ENCODE results near the gene DNAH2. TPM values are rescaled to one million over a fixed set of nuclear protein-coding genes. Genes with fewer than 3 reads are reported as not detected.

Gene DNAH2
- total RNA-seq, 6 donors from 2014 or later = 0.66 to 34.6 (median 6.0) TPM

DNA sequence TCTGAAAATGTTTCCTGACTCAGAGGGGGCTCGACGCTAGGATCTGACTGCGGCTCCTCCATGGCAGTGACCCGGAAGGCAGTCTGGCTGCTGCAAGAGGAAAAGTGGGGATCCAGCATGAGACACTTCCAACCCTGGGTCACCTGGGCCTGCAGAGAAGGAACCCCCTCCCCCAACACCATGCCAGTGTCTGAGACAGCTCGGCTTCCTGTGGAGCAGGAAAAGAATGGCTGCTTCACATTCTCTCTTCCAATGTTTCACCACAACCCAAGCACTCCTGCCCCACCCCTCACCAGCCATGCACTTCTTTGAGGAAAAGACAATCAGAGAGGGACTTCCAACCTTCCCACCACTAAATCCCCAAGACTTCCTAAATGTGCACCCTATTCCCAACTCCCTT, 41.0 kb upstream of the DNAH2 start:
- TF ChIP-seq, protein P1, sequence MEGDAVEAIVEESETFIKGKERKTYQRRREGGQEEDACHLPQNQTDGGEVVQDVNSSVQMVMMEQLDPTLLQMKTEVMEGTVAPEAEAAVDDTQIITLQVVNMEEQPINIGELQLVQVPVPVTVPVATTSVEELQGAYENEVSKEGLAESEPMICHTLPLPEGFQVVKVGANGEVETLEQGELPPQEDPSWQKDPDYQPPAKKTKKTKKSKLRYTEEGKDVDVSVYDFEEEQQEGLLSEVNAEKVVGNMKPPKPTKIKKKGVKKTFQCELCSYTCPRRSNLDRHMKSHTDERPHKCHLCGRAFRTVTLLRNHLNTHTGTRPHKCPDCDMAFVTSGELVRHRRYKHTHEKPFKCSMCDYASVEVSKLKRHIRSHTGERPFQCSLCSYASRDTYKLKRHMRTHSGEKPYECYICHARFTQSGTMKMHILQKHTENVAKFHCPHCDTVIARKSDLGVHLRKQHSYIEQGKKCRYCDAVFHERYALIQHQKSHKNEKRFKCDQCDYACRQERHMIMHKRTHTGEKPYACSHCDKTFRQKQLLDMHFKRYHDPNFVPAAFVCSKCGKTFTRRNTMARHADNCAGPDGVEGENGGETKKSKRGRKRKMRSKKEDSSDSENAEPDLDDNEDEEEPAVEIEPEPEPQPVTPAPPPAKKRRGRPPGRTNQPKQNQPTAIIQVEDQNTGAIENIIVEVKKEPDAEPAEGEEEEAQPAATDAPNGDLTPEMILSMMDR (IDR thresholded peaks at IDR 0.05) = no peak
- TF ChIP-seq POLR2AphosphoS5 (IDR thresholded peaks at IDR 0.05) = no peak
- TF ChIP-seq POLR2A (IDR thresholded peaks at IDR 0.05) = no peak
- no peak for TF ChIP-seq EP300 (IDR thresholded peaks at IDR 0.05)
- DNase-seq (no peak), ATAC-seq (ENCODE audit: low FRiP score in 2 of 2) (no peak)
- no peaks in the 10 kb centered on the region for H3K27me3 ChIP-seq
- WGBS, 2 donors = 91% methylated on average over 5 of the region's 5 CpGs
- no peak overlapping the region for H3K4me3 ChIP-seq
- H3K27ac ChIP-seq = no peak overlapping the region
- H3K9me3 ChIP-seq = peaks cover 4 to 8% (median 8%) of the 10 kb centered on the region in 4 donors
- peaks cover 0 to 6% (median 0%) of the 10 kb centered on the region in 4 donors for H3K4me1 ChIP-seq
- peaks cover 15 to 47% (median 45%) of the 10 kb centered on the region in 4 donors for H3K36me3 ChIP-seq

DNA sequence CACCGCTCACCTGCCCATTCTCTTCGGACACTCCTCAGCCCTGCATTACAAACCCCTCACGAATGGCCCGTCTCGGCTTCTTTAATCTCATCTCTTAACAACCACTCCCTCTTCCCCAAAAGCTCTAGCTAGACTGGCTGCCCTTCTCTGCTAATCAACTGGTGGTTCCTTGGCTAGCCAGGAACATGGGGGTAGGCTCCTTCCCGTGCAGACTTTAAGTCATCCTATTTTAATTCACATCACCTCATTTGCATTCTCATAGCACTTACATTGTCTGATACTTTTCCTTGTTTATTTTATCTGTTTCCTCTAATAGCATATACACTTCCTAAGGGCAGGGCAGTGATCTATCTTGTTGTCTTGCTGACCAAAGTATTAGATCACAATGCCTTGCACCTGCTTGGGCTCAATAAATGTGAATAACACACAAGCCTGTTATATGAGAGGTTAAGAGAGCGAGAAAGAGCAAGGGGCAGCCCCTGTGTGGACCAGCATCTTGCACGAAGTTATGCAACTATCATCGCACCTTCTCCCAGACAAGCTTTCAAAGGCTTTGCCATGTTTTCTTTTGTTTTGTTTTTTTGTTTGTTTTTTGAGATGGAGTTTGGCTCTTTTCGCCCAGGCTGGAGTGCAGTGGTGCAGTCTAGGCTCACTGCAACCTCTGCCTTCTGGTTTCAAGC, 40.0 kb upstream of the DNAH2 start:
- H3K4me1 ChIP-seq = peaks cover 0 to 6% (median 0%) of the 10 kb centered on the region in 4 donors
- H3K27ac ChIP-seq = no peak overlapping the region
- peaks cover 15 to 37% (median 35%) of the 10 kb centered on the region in 4 donors for H3K36me3 ChIP-seq
- ATAC-seq (ENCODE audit: low FRiP score in 2 of 2) (no peak), DNase-seq (no peak)
- 68 to 70% methylated on average over 10 of the region's 10 CpGs for WGBS, 2 donors
- no peaks in the 10 kb centered on the region for H3K27me3 ChIP-seq
- H3K4me3 ChIP-seq = no peak overlapping the region
- peaks cover 4 to 8% (median 8%) of the 10 kb centered on the region in 4 donors for H3K9me3 ChIP-seq
- TF ChIP-seq POLR2A (IDR thresholded peaks at IDR 0.05) (no peak), POLR2AphosphoS5 (IDR thresholded peaks at IDR 0.05) (no peak), EP300 (IDR thresholded peaks at IDR 0.05) (no peak)
- TF ChIP-seq, protein P1 (IDR thresholded peaks at IDR 0.05) = no peak

DNA sequence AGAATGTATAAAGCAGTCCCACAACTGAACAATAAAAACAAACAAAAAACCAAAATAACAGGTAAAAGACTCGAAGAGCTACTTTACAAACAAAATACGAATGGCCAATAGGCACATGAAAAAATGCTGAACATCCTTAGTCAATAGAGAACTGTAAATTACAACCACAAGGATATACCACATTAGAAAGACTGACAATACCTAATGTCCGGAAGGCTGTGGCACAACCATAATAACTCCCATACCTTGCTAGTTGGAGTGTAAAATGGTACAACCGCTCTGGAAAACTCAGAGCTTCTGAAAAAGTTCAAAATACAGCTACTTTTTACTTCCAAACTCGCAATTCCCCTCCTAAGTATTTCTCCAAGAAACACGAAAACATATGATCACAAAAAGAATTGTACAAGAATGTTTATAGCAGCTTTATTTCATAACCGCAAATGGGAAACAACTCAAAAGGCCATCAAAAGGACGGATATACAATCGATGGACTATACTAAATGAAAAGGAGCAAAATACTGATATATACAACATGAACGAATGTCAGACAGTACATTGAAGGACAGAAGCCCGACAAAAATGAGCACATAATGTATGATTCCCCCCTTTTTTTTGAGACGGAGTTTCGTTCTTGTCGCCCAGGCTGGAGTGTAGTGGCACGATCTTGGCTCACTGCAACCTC, 32.6 kb upstream of the DNAH2 start:
- peaks cover 16 to 30% (median 22%) of the 10 kb centered on the region in 4 donors for H3K4me1 ChIP-seq
- peak overlapping the region; percentile 88 to 96 (median 94) for H3K27ac ChIP-seq
- no peak for TF ChIP-seq POLR2A (IDR thresholded peaks at IDR 0.05)
- TF ChIP-seq EP300 (IDR thresholded peaks at IDR 0.05) = no peak
- TF ChIP-seq, protein P1 (IDR thresholded peaks at IDR 0.05) = no peak
- TF ChIP-seq POLR2AphosphoS5 (IDR thresholded peaks at IDR 0.05) = no peak
- 58 to 60% methylated on average over 15 of the region's 15 CpGs for WGBS, 2 donors
- no peaks in the 10 kb centered on the region for H3K27me3 ChIP-seq
- H3K9me3 ChIP-seq = no peaks in the 10 kb centered on the region
- DNase-seq (no peak), ATAC-seq (ENCODE audit: low FRiP score in 2 of 2) (no peak)
- H3K36me3 ChIP-seq = no peaks in the 10 kb centered on the region
- peak overlapping the region in 3 of 4 donors; percentile 63 to 88 (median 72) for H3K4me3 ChIP-seq

DNA sequence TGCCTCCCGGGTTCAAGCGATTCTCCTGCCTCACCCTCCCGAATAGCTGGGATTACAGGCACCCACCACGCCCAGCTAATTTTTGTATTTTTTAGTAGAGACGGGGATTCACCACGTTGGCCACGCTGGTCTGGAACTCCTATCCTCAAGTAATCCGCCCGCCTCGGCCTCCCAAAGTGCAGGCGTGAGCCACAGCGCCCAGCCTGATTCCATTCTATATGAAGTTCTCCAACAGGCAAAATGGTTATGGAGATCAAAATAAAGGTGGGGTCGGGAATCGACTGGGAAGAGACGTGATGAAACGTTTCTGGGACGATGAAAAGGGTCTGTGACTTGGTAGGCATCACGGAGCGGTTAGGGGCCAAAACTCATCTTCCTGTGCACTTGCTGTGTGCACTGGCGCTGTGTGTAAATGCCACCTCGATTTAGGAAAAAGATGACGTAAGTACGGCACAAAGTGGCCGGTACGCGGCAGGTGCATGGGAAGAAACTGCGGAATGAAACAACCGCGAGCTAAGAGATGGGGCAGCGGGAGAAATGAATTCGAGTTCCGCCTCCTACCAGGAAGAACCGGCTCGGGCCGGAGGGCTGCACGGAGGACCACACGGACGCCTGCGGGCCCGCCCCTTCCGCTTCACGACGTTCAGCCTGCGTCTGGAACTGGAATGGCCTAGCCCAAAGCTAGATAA, 31.9 kb upstream of the DNAH2 start:
- ATAC-seq (ENCODE audit: low FRiP score in 2 of 2) = peak; percentile 89 to 93
- peak; percentile 68 to 87 for TF ChIP-seq POLR2AphosphoS5 (IDR thresholded peaks at IDR 0.05)
- peak in 2 of 4 donors; percentile 34 to 40 for TF ChIP-seq POLR2A (IDR thresholded peaks at IDR 0.05)
- peak in 1 of 4 donors; percentile 32 for TF ChIP-seq EP300 (IDR thresholded peaks at IDR 0.05)
- TF ChIP-seq, protein P1 (IDR thresholded peaks at IDR 0.05) = no peak
- Histone ChIP-seq H3K9me3 (no peaks in the 10 kb centered on the region), H3K36me3 (peaks cover 0 to 5% (median 0%) of the 10 kb centered on the region in 4 donors), H3K4me1 (peaks cover 16 to 30% (median 22%) of the 10 kb centered on the region in 4 donors), H3K4me3 (peak overlapping the region; percentile 63 to 88 (median 76)), H3K27me3 (no peaks in the 10 kb centered on the region), H3K27ac (peak overlapping the region; percentile 88 to 96 (median 94))
- peak; percentile 95 to 98 for DNase-seq
- 6 to 11% methylated on average over 44 of the region's 44 CpGs for WGBS, 2 donors

Data from upper lobe of left lung (tissue), 6 donors.